Breast epithelium (tissue), 4 donors: ENCODE data around the gene BRD3. TPM values are rescaled to one million over a fixed set of nuclear protein-coding genes. Genes with fewer than 3 reads are reported as not detected.

ENCODE experiments used
- DNase-seq, 2 donors: peaks; one replicate each; pipeline ENCODE4 v3.0.0-alpha.2; 2019; ENCODE audit warnings: low spot score in 2 of 2
- H3K27ac ChIP-seq, 2 donors: fragments of 200-600 bp; sonication (generic) in 1 of 2; one replicate each; pipeline ENCODE4 v1.5.1; 2016 to 2019; ENCODE audit warnings: mild to moderate bottlenecking in 1 of 2
- H3K27me3 ChIP-seq, 2 donors: fragments of 200-600 bp; sonication (generic) in 1 of 2; one replicate each; pipeline versions ENCODE4 v1.5.1 to v1.6.0; 2017 to 2019; ENCODE audit warnings: control low read depth in 1 of 2, mild to moderate bottlenecking in 1 of 2
- H3K36me3 ChIP-seq: fragments of 200-600 bp; one replicate; pipeline ENCODE4 v1.5.1; 2019
- H3K4me1 ChIP-seq, 2 donors: fragments of 200-600 bp; sonication (generic); one replicate each; pipeline ENCODE4 v1.5.1; 2016 to 2019; ENCODE audit warnings: control low read depth in 1 of 2
- H3K4me3 ChIP-seq, 3 donors: fragments of 200-600 bp; sonication (generic); 1 replicate in 2 of 3; 2 replicates in 1 of 3; pipeline ENCODE4 v1.5.1; 2016 to 2019; ENCODE audit warnings: mild to moderate bottlenecking in 3 of 3, moderate library complexity in 2 of 3
- H3K9me3 ChIP-seq, 2 donors: fragments of 200-600 bp; sonication (generic) in 1 of 2; one replicate each; pipeline ENCODE4 v1.5.1; 2016 to 2019; ENCODE audit warnings: control low read depth in 1 of 2
- POLR2A ChIP-seq: fragments of 450-650 bp; IDR thresholded peaks from one replicate; pipeline ENCODE4 v1.6.1; 2016; ENCODE audit warnings: antibody characterized with exemption, mild to moderate bottlenecking, moderate library complexity
- POLR2AphosphoS5 ChIP-seq, 3 donors: sonication (generic); formaldehyde crosslinking; IDR thresholded peaks; one replicate each; pipeline ENCODE4 v1.6.1; 2017; ENCODE audit warnings: antibody characterized with exemption in 3 of 3
- intact Hi-C: fragments of 100-400 bp; cut with DNase I; formaldehyde crosslinking; loops from one replicate; pipeline ENCODE4 v1.15.1; 2023; ENCODE audit warnings: low total_unique reads
- total RNA-seq, 3 donors: library from RNA; depleted of rRNA; stranded (reverse); fragments of >200 nt; gene quantifications; one replicate each; pipeline ENCODE4 v1.1.0, GENCODE V29; 2016
- TF ChIP-seq, protein P1 (sequence below), 3 donors: fragments of 450-650 bp; IDR thresholded peaks; one replicate each; pipeline ENCODE4 v1.5.1; 2016 to 2017; ENCODE audit warnings: antibody characterized with exemption in 3 of 3, mild to moderate bottlenecking in 3 of 3, moderate library complexity in 3 of 3

BRD3 gene
- total RNA-seq, 3 donors from 2014 or later, result 21.6 to 26.2 (median 24.6) TPM

DNA sequence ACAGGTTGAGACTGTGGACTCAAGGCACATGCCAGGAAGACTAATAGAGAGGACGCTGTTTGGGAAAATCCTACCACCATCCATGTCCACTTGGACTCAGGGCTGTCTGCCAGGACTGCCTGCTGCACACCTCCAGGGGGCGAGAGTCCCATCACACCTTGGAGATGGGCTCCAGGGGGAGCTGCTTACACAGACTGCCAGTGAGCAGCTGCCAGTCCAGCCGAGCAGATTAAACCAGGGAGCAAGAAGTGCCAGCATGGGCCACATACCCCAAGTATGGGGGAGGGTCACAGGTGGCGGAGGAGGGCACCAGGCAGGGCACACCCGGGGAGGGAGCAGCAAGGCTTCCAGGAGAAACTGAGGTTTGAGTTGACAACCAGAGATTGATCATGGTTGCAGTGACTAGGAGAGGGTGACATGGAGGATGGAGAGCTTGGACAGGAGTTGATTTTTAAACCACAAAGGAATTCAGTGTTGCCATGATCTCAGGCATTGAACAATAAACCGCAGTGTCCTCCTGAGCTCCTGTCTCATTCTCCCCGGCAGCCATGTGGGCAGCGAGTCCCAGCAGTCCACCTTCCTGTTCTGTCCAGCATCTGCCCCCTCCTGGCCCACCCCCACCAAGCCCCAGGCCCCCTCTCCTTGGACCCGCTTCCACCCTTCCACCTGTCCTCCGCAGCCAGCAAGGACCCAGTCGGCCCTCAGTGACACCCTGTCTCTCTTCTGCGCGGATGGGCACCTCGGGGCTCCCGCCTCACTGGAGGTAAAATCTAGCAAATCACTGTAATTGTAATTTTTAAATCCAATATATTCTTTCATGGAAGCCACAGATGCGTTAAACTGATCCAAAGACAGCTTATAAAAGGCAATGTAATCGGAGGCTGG, 72.6 kb downstream of the BRD3 start:
- Histone ChIP-seq H3K36me3 (no peaks in the 10 kb centered on the region), H3K9me3 (no peaks in the 10 kb centered on the region), H3K4me1 (peaks cover 0 to 8% of the 10 kb centered on the region in 2 donors), H3K27ac (no peak overlapping the region), H3K4me3 (no peak overlapping the region), H3K27me3 (no peaks in the 10 kb centered on the region)
- no peak for DNase-seq
- TF ChIP-seq POLR2A, result no peak
- no peak for TF ChIP-seq POLR2AphosphoS5 (IDR thresholded peaks at IDR 0.05)
- TF ChIP-seq, protein P1, sequence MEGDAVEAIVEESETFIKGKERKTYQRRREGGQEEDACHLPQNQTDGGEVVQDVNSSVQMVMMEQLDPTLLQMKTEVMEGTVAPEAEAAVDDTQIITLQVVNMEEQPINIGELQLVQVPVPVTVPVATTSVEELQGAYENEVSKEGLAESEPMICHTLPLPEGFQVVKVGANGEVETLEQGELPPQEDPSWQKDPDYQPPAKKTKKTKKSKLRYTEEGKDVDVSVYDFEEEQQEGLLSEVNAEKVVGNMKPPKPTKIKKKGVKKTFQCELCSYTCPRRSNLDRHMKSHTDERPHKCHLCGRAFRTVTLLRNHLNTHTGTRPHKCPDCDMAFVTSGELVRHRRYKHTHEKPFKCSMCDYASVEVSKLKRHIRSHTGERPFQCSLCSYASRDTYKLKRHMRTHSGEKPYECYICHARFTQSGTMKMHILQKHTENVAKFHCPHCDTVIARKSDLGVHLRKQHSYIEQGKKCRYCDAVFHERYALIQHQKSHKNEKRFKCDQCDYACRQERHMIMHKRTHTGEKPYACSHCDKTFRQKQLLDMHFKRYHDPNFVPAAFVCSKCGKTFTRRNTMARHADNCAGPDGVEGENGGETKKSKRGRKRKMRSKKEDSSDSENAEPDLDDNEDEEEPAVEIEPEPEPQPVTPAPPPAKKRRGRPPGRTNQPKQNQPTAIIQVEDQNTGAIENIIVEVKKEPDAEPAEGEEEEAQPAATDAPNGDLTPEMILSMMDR (IDR thresholded peaks at IDR 0.05), result no peak
- intact Hi-C loops, result no loop called here

DNA sequence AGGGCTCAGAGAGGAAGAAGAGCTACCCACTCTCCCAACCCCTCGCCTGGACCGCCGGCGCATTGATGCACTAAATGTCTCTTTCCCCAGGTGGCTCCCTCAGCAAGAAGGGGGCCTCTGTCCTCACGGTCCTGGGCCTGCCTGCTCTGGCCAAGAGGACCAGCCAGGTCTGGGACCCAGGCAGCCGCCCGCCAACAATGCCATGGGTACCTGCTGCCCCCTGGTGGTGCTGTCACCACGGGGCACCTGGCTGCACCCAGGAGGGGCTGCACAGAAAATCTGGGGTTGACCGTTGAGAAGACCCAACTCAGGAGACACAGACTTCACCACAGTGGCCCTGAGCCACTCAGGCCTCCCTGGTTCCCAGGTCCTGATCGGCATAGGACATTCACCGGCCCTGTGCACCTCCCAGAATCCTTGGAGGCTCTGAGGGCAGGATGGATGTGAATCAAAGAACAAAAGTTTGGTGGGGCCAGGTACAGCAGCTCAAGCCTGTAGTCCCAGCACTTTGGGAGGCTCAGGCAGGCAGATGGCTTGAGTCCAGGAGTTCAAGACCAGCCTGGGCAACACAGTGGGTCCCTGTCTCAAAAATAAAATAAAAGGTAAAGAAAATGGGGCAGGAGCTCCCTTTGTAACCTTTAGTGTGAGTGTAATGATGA, 73.3 kb downstream of the BRD3 start:
- H3K4me3 ChIP-seq, result no peak overlapping the region
- H3K27me3 ChIP-seq, result no peaks in the 10 kb centered on the region
- no peaks in the 10 kb centered on the region for H3K9me3 ChIP-seq
- peak; percentile 52 to 82 for DNase-seq
- intact Hi-C loops, result no loop called here
- H3K4me1 ChIP-seq, result peaks cover 0 to 8% of the 10 kb centered on the region in 2 donors
- TF ChIP-seq, protein P1 (IDR thresholded peaks at IDR 0.05), result peak; percentile 96 to 99 (median 98)
- no peak for TF ChIP-seq POLR2A
- peak in 2 of 3 donors; percentile 37 to 48 for TF ChIP-seq POLR2AphosphoS5 (IDR thresholded peaks at IDR 0.05)
- H3K36me3 ChIP-seq, result no peaks in the 10 kb centered on the region
- no peak overlapping the region for H3K27ac ChIP-seq

DNA sequence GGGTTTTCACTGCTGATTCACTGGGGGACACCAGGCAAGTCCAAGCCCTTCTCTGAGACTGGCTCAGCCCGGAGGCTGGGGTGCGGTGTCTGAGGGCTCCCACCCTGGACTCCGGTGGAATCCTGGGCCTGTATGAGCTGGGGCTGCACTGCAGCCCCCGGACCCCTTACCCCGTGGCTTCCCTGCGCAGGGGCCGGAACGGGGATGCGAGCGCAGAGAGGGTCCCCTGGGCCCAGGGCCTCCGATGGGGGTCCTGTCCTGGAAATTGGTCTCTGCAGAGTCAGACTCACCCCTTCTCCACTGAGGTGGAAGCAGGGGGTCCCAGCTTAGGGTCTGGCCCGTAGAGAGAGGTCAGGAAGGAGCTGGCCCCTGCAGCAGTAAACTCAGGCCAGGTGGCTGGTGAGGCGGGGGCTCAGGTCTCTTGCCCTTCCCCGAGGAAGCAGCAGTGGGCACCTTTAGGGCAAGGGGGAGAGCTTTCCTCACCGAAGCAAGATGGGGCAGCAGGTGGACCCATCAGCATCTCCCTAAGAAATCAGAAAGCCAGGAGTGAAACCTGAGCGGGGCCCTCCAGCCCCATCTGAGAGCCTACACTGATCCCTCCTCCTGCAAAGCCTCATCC, 74.1 kb downstream of the BRD3 start:
- Histone ChIP-seq H3K27ac (peak overlapping the region in 1 of 2 donors; percentile 84), H3K27me3 (no peaks in the 10 kb centered on the region), H3K36me3 (no peaks in the 10 kb centered on the region), H3K9me3 (no peaks in the 10 kb centered on the region), H3K4me3 (peak overlapping the region; percentile 74 to 87 (median 76)), H3K4me1 (peaks cover 0 to 8% of the 10 kb centered on the region in 2 donors)
- DNase-seq, result no peak
- intact Hi-C loops, result no loop called here
- TF ChIP-seq POLR2A (no peak), POLR2AphosphoS5 (IDR thresholded peaks at IDR 0.05) (no peak)
- TF ChIP-seq, protein P1 (IDR thresholded peaks at IDR 0.05), result no peak

DNA sequence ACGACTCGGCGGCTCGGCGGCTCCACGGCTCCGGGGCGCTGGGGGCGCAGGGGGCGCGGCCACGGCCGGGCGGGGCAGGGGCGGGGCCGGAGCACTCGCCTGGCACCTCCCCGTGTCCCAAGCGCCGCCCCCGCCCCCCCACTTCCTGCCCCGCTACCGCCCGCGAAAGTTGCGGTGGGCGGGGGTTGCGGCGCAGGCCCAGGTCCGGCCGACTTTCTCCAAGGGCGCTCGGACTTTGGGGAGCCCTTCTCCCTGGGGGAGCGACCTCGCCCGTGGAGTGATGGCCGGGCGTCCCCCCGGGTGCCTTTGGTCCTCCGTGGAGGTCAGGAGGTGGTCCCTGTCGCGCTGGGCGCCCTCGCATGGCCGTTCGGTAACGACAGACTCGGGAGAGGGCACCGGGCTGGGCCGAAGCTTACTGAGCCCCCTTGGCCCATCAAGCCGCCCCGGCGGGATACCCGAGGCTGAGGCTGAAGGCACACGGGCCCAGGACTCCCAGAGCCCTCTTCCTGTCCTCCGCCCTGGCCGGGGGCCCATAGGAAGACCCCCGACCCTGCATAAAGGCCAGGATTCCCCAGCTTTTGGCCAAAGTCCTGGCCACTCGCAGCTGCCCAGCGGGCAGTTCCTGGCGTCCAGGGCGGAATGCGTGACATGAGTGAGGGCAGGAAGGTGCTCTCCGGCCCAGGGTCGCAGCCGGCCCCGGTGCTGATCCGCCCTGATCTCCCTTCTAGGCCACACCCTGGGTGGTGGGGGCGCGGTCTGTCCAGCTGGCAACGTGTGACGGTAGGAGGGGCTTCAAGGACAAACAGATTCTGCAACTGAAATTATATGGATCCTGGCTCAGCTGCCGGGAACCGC, 74.8 kb downstream of the BRD3 start:
- Histone ChIP-seq H3K36me3 (no peaks in the 10 kb centered on the region), H3K4me1 (peaks cover 0 to 8% of the 10 kb centered on the region in 2 donors), H3K27ac (peak overlapping the region; percentile 84 to 85), H3K9me3 (no peaks in the 10 kb centered on the region), H3K4me3 (peak overlapping the region; percentile 74 to 87 (median 76)), H3K27me3 (no peaks in the 10 kb centered on the region)
- intact Hi-C loops, result no loop called here
- DNase-seq, result peak; percentile 80
- peak; percentile 13 for TF ChIP-seq POLR2A
- peak in 2 of 3 donors; percentile 22 to 70 for TF ChIP-seq POLR2AphosphoS5 (IDR thresholded peaks at IDR 0.05)
- TF ChIP-seq, protein P1 (IDR thresholded peaks at IDR 0.05), result peak in 1 of 3 donors; percentile 35
